ENCODE data around the gene INO80E. TPM values are rescaled to one million over a fixed set of nuclear protein-coding genes. Genes with fewer than 3 reads are reported as not detected.

The INO80E gene
- total RNA-seq, 1 donor from 2014 or later: 88.5 TPM

- DNase-seq (ENCODE audit: low spot score): no peak
Observed at GRCh38 chr16:29975811-29976511, 20.1 kb upstream of the INO80E start.

- DNase-seq (ENCODE audit: low spot score): no peak
Observed at GRCh38 chr16:29977063-29977825, 18.8 kb upstream of the INO80E start.

GRCh38 chr16:29978081-29978480 lies 18.0 kb upstream of the INO80E start:
- no peak for DNase-seq (ENCODE audit: low spot score)

- DNase-seq (ENCODE audit: low spot score): no peak
Observed at GRCh38 chr16:29978564-29979270, 17.3 kb upstream of the INO80E start.

- no peak for DNase-seq (ENCODE audit: low spot score)
Observed at GRCh38 chr16:29982560-29983419, 13.3 kb upstream of the INO80E start.

GRCh38 chr16:29983420-29984136 lies 12.5 kb upstream of the INO80E start:
- DNase-seq (ENCODE audit: low spot score): no peak

GRCh38 chr16:29984137-29984763 lies 11.8 kb upstream of the INO80E start:
- DNase-seq (ENCODE audit: low spot score): no peak

GRCh38 chr16:29984764-29985147 lies 11.3 kb upstream of the INO80E start:
- DNase-seq (ENCODE audit: low spot score): no peak

GRCh38 chr16:29985271-29985811 lies 10.7 kb upstream of the INO80E start:
- no peak for DNase-seq (ENCODE audit: low spot score)

GRCh38 chr16:29986231-29986630 lies 9.8 kb upstream of the INO80E start:
- no peak for DNase-seq (ENCODE audit: low spot score)

GRCh38 chr16:29986931-29987330 lies 9.1 kb upstream of the INO80E start:
- no peak for DNase-seq (ENCODE audit: low spot score)

GRCh38 chr16:29987371-29988085 lies 8.5 kb upstream of the INO80E start:
- DNase-seq (ENCODE audit: low spot score): no peak

- DNase-seq (ENCODE audit: low spot score): no peak
Observed at GRCh38 chr16:29988346-29989075, 7.5 kb upstream of the INO80E start.

- DNase-seq (ENCODE audit: low spot score): no peak
Observed at GRCh38 chr16:29989111-29989858, 6.8 kb upstream of the INO80E start.

- no peak for DNase-seq (ENCODE audit: low spot score)
Observed at GRCh38 chr16:29990034-29990433, 6.0 kb upstream of the INO80E start.

- no peak for DNase-seq (ENCODE audit: low spot score)
Observed at GRCh38 chr16:29990883-29991570, 5.0 kb upstream of the INO80E start.

GRCh38 chr16:29991571-29991904 lies 4.5 kb upstream of the INO80E start:
- DNase-seq (ENCODE audit: low spot score): no peak
